HUES48 (cell line): ENCODE results near the gene HOXA6.

Experiments used
- H3K27ac ChIP-seq: one replicate; pipeline ENCODE4 v1.7.0; 2013; ENCODE audit warnings: low read depth, low read length, inconsistent platforms
- H3K27me3 ChIP-seq: 2 replicates; pipeline ENCODE4 v1.6.1; 2013; ENCODE audit warnings: mild to moderate bottlenecking, low read length; ENCODE audit not compliant: control insufficient read depth, insufficient read depth
- H3K36me3 ChIP-seq: 2 replicates; pipeline ENCODE4 v1.6.1; 2013; ENCODE audit warnings: low read length; ENCODE audit not compliant: control insufficient read depth, insufficient read depth
- H3K4me1 ChIP-seq: 2 replicates; pipeline ENCODE4 v1.6.1; 2013; ENCODE audit warnings: mild to moderate bottlenecking, low read length; ENCODE audit not compliant: control insufficient read depth, insufficient read depth
- H3K4me3 ChIP-seq: 2 replicates; pipeline ENCODE4 v1.5.1; 2013; ENCODE audit warnings: mild to moderate bottlenecking, low read depth, low read length
- H3K9ac ChIP-seq: 2 replicates; pipeline ENCODE4 v1.6.1; 2013; ENCODE audit warnings: mild to moderate bottlenecking, low read depth, low read length, moderate library complexity
- H3K9me3 ChIP-seq: 2 replicates; pipeline ENCODE4 v1.6.1; 2013; ENCODE audit warnings: low read length; ENCODE audit not compliant: control insufficient read depth, insufficient read depth

Gene HOXA6

GRCh38 chr7:27182861-27183681 is 35.5 kb upstream of the HOXA6 start:
- Histone ChIP-seq H3K4me3 (no peak overlapping the region), H3K9ac (no peak overlapping the region), H3K4me1 (peaks cover 29% of the 10 kb centered on the region), H3K27me3 (peaks cover 100% of the 10 kb centered on the region), H3K27ac (no peak overlapping the region), H3K36me3 (no peaks in the 10 kb centered on the region), H3K9me3 (no peaks in the 10 kb centered on the region)

- Histone ChIP-seq H3K27me3 (peaks cover 100% of the 10 kb centered on the region), H3K9ac (no peak overlapping the region), H3K4me3 (no peak overlapping the region), H3K9me3 (no peaks in the 10 kb centered on the region), H3K4me1 (peaks cover 23% of the 10 kb centered on the region), H3K27ac (no peak overlapping the region), H3K36me3 (no peaks in the 10 kb centered on the region)
Measured at GRCh38 chr7:27182285-27182841, 34.8 kb upstream of the HOXA6 start.

DNA sequence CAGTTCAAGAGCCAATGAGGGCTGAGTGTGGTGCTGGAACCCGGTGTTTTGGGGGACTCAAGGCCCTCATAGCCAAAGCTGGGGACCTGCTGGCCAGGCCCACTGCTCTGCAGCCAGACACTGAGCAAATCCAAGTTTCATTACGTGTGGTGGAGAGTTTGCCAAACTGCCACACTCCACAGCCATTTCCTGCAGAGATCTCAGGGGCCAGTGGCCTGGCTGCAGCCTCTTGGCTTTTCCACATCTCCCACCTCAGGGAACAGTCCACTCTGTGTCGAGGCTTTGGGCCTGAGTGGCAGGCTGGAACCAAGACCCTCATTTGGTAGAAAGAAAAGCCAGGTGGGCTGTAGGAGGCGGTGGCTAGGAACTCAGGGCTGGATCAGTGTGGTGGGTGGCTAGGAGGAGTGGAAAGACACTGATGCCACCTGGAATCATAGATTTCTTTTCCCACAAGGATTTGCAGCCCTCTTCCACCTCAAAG is 34.3 kb upstream of the HOXA6 start:
- Histone ChIP-seq H3K4me1 (peaks cover 18% of the 10 kb centered on the region), H3K27me3 (peaks cover 100% of the 10 kb centered on the region), H3K9ac (no peak overlapping the region), H3K9me3 (no peaks in the 10 kb centered on the region), H3K27ac (no peak overlapping the region), H3K4me3 (no peak overlapping the region), H3K36me3 (no peaks in the 10 kb centered on the region)

- H3K27ac ChIP-seq = no peak overlapping the region
Measured at GRCh38 chr7:27180431-27181420, 33.2 kb upstream of the HOXA6 start.

DNA sequence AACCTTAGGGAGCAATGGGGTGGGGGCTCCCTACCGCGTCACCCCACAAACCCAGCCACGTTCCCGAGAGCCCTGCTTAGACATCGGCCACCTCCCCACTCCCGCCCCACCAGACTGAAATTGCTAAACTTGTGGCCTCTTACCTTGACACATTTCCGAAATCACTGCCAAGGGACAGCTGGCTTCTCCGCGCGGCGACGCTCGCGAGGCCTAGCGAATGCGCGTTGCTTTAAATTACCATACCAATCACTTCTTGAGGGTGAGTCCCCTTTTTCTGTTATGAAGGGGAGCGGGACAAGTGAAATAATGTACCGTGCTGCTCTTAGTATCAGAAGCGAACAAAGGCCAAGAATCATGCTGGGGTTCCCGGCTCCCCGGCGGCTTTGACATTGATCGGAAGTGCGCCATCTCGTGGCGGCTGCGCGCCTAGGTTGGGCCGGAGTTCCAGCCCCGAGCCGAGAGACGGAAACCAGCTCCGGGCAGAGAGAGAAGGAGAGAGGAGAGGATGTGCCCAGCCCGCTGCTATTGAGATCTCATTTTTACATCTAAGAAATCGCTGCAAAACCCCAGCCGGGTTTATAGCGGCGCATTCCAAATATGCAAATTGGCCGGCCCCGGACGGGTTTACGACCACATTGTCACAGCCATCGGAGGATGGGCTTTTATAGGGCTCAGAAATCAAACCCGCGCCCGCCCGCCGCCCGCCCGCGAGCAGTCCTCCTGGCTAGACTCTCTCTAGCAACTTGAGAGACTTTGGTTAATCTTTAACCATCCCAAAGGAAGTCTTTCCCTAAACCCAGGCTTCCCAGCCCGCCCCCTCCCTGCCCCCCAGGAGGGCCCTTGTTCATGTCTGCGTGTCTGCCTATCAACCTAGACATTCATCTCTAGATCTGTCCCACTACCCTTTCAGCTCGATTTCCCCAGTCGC is 32.2 kb upstream of the HOXA6 start:
- Histone ChIP-seq H3K9ac (no peak overlapping the region), H3K36me3 (no peaks in the 10 kb centered on the region), H3K9me3 (no peaks in the 10 kb centered on the region), H3K4me3 (no peak overlapping the region), H3K27me3 (peaks cover 100% of the 10 kb centered on the region), H3K27ac (no peak overlapping the region), H3K4me1 (peaks cover 3% of the 10 kb centered on the region; the same call in 1 of the 2 replicates)

More at GRCh38 chr7:27180431-27181420, 33.2 kb upstream of the HOXA6 start:
- H3K27me3 ChIP-seq = peaks cover 100% of the 10 kb centered on the region
- H3K4me3 ChIP-seq = no peak overlapping the region
- H3K36me3 ChIP-seq = no peaks in the 10 kb centered on the region
- no peaks in the 10 kb centered on the region for H3K9me3 ChIP-seq
- no peak overlapping the region for H3K9ac ChIP-seq
- peaks cover 7% of the 10 kb centered on the region for H3K4me1 ChIP-seq

- peaks cover 3% of the 10 kb centered on the region; the same call in 1 of the 2 replicates for H3K4me1 ChIP-seq
- no peaks in the 10 kb centered on the region for H3K36me3 ChIP-seq
- H3K27ac ChIP-seq = no peak overlapping the region
- no peak overlapping the region for H3K4me3 ChIP-seq
- H3K27me3 ChIP-seq = peaks cover 100% of the 10 kb centered on the region
- H3K9ac ChIP-seq = no peak overlapping the region
- no peaks in the 10 kb centered on the region for H3K9me3 ChIP-seq
Measured at GRCh38 chr7:27179030-27179429, 31.5 kb upstream of the HOXA6 start.

DNA sequence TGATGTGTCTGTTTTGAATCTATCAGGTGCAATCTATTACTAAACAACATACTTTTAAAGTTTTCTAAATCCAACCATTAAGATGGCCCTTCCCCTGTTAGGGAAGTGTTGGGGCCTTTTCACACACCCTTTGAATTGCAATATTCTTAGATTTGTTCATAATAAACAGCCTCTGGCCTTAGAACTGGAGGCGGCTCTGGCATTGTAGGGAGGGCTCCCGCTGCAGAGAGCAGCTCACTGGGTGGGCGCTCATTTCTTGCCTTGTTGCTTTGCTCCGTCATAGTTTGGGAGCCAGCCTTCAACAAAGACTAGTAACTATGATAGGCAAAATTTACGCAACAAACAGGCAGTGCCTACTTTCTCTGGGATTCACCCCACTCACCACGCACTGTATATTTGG is 30.8 kb upstream of the HOXA6 start:
- no peak overlapping the region for H3K27ac ChIP-seq
- H3K27me3 ChIP-seq = peaks cover 100% of the 10 kb centered on the region
- no peak overlapping the region for H3K9ac ChIP-seq
- no peaks in the 10 kb centered on the region for H3K36me3 ChIP-seq
- H3K4me1 ChIP-seq = peaks cover 3% of the 10 kb centered on the region; the same call in 1 of the 2 replicates
- no peaks in the 10 kb centered on the region for H3K9me3 ChIP-seq
- H3K4me3 ChIP-seq = no peak overlapping the region

DNA sequence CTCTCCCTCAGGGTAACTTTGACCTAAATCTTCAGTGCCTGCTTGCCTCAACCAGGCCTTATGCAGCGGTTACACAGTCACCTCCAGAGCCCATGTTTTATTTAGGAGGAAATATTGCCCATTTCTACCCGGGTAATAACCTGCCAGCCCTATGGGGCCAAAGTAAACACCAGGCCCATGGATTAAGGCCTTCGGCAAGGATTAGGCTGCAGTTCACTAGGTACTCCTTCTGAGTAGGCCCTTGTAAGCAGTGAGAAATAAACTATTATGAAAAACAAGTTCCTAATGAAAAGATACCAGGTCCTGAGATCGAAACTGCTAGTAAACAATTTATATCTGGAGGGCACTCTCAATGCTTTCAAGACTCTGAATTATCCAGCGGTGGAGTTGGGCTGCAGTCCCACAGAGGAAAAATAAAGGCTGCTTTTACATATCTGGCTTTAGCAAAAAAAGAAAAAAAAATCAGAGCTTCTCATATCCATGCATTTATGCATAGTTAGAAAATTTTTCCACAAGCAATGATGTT is 30.3 kb upstream of the HOXA6 start:
- Histone ChIP-seq H3K36me3 (no peaks in the 10 kb centered on the region), H3K9me3 (no peaks in the 10 kb centered on the region), H3K27ac (no peak overlapping the region), H3K9ac (no peak overlapping the region), H3K4me3 (no peak overlapping the region), H3K27me3 (peaks cover 100% of the 10 kb centered on the region), H3K4me1 (peaks cover 2% of the 10 kb centered on the region; the same call in 1 of the 2 replicates)

- H3K4me3 ChIP-seq = no peak overlapping the region
- peaks cover 100% of the 10 kb centered on the region for H3K27me3 ChIP-seq
Measured at GRCh38 chr7:27176962-27177794, 29.6 kb upstream of the HOXA6 start.

More at GRCh38 chr7:27176962-27177794, 29.6 kb upstream of the HOXA6 start:
- no peak overlapping the region for H3K9ac ChIP-seq
- no peaks in the 10 kb centered on the region for H3K36me3 ChIP-seq
- H3K9me3 ChIP-seq = no peaks in the 10 kb centered on the region
- no peaks in the 10 kb centered on the region for H3K4me1 ChIP-seq
- no peak overlapping the region for H3K27ac ChIP-seq
